Stimulated activated CD4-positive, alpha-beta T cell treated with anti-CD3 and anti-CD28 coated beads, Interleukin-12 subunit alpha, Interleukin-12 subunit beta, amount 100 ng/mL, for 4 hours (primary cell): Measurements from ENCODE around the gene DMRTA2.
"Not testable (repeated sequence)": the region's sequence is repeated elsewhere in the genome, so short reads cannot be mapped to it uniquely, and the experiment has no call there.

Experiments used
- DNase-seq: peaks from one replicate; pipeline ENCODE4 v3.0.0-alpha.2; 2020

The DMRTA2 gene

DNA sequence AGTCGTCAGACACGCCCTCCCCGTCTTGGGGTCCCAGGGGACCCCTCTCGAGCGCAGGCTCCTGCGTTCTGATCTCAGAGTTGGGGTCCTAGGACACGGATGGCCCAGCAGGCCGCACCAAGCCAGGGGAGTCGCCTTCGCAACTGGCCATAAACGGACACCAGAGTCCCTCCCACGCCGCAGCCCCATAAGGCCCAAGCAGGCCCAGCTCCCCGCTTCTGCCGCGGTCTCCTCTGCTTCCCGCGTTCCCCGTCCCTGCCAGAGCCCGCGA, 633 bp downstream of the DMRTA2 start:
- no peak for DNase-seq

DNA sequence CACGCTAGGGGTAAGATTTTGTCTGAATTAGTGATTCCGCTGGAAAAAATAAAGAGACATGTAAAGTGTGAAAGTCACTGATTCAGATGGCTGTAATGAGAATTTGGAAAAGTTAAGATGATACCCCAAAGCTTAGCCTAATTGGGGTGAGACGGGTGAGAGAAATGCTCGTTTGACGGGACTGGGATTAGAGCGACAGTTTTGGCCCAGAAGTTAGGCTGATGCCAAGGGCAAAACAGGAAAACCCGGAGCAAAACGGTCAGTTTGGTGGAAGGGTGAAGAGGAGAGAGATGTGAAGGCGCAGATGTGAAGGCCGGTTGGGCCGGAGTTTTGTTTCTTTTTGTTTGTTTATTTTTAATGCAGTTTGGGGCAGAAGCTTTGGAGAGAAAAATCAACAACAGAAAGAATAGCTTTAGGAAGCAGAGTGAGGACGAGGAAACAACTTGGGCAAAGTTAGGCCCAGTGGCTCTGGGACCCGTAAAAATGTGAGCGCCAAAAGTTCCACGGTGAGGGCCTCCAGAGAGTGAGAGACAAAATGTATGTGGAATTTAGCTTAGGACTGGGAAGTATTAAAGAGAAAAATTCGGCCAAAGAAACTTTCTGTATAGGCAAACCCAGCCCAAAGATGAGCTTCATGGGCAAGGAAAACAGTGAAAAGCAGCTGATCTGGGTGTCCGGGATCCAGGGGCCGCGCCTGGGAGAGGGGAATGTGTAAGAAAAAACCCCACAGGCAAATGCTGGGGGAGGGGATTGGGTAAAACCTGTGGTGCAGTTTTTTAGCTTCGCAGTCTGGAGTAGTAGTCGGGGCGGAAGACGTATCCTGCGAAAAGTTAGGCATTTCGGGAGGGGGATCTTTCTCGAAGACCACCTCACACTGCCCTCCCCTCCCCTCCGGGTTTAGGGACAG, 1.2 kb downstream of the DMRTA2 start:
- no peak for DNase-seq

DNA sequence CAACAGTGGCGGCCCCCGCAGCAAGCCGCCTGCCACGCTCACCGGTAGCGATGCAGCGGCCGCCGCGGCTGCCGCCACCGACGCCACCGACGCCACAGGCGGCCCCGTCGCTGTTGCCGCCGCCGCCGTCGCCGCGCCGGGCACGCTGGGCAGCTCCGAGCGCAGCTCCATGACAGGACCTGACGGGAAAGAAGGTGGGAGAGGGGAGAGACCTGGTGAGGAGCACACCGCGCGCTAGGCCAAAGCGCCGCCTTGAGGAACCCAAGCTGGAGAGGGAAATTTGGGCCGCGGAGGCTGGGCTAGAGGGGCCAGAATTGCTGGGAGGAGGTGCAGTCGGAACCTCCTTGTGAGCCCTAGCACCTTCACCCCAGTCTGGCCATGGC, 1.9 kb downstream of the DMRTA2 start:
- no peak for DNase-seq

DNA sequence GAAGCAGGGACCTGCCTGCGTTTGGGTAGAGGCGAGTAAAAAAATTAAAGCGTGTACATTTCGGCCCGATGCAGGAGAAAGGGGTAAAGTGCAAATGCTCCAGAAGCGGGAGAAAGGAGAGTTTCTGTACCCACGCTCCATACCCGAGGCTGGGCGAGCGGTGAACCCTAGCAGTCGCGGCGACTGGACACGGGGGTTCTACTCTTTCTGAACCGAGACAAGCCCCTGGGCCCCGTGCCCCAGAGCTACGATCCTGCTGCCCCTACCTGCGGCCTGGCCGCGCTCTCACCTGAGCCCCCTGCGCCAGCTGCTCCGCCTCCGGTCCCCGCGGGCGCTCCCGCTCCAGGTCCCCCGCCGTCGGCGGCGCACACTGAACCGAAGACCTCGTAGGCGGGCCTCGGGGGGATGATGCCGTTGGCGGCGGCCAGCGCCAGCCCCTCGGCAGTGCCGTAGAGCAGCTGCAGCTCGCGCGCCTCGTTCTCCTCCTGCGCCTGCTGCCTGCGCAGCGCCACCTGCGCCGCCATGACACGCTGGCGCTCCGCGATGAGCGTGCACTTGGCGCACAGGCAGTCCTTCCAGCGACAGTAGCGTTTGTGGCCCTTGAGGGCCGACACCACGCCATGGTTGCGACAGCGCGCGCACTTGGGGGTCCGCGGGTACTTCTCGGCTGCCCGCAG, 2.4 kb downstream of the DMRTA2 start:
- DNase-seq: no peak

DNA sequence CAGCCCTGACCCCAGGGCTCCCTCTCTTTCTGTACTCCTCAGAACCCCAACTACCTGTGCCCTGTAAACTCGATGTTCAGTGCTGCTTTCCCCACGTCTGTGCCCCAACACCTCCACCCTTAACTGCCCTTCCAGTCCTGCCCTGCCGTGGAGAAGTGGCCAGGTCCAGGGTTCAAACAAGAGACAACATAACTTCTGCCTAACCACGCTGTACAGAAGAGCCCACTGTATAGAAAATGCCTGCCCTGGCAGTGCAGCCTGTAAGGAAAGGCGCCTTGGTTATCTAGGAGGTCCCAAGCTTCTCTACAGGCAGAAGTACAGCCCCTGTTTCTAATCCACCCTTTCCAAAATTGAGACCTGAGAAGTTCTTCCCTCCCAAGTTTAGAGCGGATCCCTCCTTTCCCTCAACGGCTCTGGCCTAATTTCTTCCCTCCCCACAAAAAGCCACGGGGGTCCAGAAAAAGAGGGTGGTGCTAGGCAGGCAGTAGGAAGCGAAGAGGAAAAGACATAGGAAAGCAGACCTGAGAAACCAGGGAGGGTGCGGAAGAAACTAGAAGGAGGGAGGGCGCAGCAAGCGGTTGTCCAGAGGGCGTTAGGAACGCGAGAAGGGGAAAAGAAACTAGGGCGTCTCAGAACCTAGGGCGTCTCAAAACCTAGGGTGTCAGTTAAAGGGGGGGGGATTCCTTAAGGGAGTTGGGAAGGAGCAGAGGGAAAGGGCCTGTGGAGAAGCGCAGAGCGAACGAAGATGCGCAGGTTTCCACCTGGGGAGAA, 3.2 kb downstream of the DMRTA2 start:
- DNase-seq: no peak

DNA sequence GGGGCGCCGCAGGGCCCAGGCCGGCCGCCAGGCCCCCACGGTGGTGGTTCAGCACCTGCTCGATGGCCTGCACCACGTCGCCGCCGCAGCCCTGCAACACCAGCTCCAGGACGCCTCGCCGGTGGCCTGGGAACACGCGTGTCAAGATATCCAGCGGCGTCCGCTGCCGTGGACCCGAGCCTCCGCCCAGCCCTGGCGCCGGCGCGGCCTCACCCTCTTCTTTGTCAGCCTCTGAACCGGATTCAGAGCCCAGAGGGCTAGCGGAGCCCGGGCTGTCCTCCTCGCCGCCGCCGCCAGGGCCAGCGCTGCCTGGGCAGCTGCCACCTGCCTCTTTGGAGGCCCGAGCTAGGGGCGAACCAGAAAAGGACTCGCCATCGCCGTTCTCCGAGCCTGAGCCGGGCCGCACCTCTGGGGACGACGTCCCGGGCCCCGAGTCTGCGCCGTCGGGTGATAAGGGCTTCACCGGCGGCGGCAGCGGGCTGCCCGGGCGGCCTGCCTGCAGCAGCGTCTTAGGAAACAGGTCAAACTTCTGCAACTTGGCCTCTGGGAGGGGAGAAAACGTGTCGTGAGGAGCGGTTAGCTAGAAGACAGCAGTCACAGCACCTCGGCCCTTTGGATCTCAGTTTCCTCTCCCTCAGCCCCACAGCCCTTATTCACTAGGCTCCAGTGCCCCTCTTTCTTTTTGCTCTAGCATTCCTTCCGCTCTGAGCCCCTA, 3.9 kb downstream of the DMRTA2 start:
- no peak for DNase-seq

DNA sequence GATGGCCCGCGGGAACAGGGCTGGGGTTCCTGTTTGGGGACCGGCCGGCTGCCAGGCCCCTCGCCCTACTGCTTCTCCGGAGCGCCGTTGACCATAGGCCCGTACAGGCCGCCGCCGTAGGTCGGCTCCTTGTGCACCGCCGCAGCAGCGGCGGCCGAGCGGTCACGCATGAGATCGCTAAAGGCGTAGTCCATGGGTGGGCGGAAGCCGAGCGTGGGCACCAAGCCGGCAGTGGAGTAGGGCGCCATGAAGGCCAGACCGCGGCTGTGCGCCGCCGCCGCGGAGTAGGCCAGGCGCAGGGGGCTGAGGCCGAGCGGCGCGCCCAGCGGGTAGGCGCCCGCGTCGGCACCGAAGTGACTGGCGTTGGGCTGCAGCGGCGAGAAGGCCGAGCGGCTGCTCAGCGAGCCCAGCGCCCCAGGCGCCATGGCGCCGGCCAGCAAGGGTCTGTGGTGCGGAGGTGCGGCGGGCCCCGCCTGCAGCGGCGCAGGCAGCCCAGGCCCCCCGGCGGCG, 4.6 kb downstream of the DMRTA2 start:
- no peak for DNase-seq

DNA sequence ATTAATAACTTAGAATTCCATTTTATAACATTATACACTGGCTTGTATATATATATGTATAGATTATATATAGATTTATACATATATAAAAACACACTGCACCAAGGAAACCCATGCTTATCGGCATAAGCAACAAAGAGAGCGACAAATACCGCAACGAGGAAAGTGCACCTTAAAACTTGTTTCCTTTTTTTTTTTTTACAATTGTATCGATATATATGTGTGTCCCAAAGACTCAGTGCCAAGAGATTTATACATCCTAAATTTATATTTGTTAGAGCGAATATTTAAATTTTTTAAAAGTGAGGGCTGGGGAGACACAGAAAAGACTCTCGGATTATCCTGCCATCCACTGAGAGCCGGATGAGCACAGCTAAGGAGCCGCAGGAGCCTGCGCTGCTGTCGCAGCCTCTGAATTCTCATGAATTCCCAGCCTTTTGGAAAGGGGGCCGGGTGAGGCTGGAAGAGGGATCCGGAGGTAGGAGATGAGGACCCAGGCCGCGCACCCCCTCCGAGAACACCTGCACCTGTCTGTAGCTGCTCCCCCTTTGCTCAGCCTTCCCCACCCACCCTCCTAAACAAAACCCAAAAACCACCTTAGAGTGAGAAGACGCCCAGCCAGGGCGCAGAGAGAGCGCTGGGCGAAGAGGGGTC, 5.2 kb downstream of the DMRTA2 start:
- no peak for DNase-seq

DNA sequence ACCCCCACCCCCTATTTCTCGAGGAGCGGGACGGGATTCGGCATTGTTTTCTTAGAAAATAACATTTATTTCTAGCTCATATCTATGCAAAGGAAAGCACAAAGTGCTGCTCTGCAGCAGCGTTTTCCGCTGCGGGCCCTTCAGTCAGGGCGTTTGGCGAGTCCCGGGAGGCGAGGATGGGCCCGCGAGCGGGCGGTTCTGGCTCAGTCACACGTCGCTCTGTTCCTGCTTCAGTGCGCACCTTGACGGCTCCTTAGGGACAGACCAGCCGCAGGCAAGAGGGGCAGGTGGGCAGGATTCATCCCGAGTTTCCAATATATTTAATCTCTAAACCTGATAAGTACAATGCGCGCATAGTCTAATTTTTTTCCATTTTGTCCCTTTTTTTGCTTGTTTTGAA, 5.7 kb downstream of the DMRTA2 start:
- no peak for DNase-seq

DNA sequence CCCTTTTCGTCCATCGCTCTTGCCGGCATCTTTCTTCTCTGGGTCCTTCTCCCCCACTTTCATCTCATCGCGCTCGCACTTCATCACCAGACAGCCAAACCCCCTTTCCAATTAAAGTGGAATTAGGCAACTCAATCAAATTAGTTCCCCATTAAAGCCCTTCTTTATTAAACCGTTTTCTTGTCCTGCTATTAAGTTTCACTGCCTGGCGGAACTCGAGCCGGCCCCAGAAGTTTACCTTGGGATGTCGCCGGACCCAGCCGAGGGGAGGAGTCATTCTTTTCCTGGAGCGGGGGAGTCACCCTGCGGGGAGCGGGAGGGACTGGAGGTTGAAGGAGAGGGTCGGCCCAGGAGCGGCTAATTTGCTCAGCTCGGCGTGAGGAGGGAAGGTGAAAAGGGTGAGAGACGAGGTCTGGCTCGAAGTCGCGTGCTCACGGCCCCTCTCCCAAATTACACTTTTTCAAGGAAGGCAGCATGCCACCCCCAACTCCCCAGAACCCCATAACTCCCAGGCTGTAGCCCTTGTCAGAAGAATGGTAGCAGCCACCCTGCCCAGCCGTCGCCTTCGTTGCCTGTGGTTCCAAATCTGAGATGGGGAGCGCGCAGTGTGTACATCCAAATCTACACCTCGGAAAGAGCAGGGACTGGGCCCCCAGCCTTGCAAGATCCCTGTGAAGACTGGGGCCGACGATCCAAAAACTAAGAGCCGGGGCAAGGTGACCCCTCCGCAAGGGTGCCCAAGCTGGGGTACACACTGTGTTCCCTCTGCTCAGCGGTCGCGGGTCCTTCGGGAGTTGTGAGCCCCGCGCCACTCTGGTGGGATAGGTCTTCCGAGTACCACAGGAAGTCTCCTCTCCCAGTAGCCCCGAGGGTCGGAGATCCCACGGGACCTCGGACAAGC, 6.4 kb downstream of the DMRTA2 start:
- no peak for DNase-seq

DNA sequence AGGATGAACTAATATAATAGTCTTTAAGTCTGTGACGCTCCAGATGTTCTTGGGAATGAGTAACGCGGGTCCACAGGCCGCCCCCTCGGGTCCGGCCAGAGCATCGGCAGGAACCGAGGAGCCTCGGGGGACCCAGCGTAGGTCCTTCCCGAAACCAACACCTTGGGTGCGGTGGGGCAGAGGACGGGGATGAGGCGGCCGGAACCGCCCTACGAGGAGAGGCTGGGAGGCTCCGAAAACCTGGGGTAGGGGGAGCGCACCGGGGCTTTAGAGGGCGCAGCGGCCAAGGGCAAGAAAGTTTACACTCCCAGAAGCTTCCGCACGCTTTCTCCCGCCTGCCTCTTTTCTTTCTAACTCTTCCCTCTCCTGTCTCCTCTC, 7.1 kb downstream of the DMRTA2 start:
- no peak for DNase-seq

DNA sequence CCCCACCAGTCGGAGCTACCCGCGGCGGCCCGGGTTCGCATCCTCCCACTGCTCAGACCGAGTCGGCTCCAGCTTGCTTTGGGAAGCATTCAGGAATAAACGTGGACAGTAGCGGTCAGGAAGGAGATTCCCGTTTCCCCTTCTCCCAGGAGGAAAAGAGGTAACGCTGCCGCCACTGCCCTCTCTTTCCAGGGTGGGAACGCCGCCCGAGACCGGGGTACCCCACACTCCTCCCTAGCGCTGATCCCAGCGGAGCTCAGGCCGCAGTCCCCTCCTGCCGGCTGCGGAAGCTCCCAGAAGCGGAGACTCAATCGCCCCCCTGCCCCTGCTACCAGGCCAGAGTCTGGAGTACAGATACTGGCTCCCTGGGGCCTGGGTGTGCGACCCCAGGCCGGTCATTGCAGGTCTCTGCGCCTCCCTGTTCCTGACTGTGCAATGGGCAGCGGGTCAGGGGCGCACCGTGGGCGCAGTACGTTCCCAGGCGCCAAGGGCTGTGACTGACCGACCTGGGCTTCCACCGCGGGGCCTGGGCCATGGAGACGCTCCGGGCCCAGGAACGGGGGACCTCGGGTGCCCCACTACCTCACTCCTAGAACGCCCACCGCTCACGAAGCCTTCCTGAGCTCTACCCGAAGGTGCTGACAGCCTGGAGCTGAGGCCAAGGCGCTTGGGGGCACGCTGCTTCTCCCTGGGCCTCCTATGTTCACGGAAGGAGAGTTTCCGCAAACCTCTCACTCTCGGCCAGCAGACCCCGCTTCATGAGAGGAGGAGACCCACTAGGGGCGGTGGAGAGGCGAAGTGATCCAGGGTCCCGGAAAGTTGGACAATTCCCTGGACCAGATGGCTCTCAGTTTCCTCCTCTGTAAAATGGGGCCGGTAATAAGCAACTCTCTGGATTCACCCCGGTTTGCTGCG, 7.8 kb downstream of the DMRTA2 start:
- no peak for DNase-seq

DNA sequence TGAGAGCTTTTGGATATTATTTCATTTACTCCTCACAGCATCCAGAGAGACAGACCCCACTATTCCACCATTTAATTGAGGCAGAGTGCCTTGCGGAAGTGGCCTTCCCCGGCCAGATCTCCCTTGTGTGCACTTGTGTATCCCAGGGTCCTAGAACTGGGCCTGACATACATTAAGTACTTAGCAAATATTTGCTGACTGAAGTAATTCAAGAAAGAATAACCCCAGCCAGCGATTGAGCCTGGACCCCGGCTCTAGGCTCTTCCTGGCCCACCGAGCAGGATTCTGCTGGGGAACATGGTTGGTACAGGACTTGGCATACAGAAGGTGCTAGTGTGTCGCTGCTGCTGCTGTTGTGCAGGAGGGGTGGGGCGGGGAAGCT, 8.4 kb downstream of the DMRTA2 start:
- DNase-seq: no peak

DNA sequence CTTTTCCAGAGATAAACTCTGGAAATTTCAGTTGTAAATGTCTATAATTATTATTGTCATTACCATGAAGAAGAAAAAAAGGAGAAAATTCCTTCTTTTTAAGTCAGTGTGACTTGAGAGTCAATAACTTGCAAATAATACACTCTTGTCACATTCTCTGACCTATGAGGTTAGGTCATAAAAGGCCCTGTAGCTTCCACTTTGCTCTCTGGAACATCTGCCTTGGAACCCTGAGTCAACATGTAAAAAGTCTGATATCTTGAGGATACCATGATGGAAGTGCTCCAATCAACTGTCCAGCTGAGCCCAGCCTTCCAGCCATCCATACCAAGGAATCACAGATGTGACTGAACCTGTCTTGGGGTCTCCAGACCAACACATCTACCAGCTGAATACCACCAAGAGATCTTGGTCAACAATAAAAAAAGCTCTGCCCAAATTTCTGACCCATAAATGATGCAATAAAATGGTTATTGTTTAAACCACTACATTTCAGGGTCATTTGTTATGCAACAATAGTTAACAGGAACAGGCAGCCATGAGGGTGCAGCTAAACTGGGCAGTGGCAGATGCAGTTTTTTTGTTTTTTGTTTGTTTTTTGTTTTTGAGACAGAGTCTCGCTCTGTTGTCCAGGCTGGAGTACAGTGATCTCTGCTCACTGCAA, 10.3 kb downstream of the DMRTA2 start:
- DNase-seq: no peak

DNA sequence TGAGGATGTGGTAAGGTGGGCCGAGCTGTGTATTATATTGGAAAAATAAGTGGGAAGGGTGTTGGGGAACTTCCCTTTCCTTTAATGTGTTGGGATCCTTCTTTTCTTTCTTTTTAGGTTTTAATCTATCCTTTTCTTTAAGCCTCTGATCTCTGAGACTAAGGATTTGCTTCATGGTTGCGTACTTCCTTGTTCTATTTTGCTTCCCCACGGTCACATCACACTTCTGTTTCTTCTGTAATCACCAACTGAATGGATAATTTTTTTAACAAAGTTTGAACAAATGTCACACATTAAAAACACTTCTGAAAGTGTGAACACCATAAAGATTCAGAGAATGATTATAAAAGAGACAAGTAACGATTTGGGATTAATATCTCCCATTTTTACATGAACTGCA, 17.4 kb downstream of the DMRTA2 start:
- DNase-seq: no peak

DNA sequence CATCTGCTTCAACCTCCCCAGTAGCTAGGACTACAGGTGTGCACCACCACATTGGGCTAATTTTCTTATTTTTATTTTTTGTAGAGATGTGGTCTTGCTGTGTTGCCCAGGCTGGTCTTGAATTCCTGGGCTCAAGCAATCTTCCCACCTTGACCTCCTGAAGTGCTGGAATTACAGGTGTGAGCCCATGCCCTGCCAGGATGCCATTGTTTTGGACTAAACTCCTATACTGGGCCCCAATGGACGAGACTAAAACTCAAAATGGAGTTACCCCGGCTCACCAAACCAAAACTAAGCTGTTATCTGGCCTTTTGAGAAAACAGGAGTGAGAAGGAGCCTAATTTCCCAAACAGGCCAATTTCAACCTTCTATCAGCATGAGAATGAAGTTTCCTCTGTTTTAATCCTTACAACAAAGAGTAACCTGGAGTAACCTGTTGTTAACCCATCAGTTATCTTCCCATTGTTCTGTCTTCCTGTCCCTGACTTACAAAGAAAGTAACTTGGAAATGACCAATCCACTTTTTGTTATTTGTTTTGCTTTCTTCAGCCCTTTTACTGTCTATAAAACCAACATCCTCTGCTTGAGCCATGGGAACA, 29.6 kb downstream of the DMRTA2 start:
- DNase-seq: no peak

DNA sequence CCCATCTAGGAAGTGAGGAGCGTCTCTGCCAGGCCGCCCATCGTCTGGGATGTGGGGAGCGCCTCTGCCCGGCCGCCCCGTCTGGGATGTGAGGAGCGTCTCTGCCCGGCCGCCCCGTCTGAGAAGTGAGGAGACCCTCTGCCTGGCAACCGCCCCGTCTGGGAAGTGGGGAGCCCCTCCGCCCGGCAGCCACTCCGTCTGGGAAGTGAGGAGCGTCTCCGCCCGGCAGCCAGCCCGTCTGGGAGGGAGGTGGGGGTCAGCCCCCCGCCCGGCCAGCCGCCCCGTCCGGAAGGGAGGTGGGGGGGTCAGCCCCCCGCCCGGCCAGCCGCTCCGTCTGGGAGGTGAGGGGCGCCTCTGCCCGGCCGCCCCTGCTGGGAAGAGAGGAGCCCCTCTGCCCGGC, 41.7 kb downstream of the DMRTA2 start:
- DNase-seq: not testable (repeated sequence)

DNA sequence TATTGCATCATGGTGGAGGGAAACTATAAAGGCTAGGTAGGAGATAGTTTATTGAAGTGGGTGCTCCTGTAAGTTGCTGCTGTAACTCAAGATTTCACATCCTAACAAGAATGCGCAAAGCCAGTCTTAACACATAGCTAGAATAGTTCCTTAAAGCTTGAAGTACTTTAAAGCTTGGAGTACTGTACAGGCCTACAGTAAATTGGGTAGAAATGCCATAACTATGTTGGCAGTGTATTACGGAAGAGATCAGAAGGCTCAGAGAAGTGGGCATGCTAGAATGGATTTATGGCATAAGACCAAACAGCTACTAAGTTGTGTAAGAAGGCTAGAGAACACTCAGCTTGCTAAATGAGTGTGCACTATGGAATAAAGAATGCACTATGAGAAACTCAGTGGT, 44.5 kb downstream of the DMRTA2 start:
- DNase-seq: no peak

DNA sequence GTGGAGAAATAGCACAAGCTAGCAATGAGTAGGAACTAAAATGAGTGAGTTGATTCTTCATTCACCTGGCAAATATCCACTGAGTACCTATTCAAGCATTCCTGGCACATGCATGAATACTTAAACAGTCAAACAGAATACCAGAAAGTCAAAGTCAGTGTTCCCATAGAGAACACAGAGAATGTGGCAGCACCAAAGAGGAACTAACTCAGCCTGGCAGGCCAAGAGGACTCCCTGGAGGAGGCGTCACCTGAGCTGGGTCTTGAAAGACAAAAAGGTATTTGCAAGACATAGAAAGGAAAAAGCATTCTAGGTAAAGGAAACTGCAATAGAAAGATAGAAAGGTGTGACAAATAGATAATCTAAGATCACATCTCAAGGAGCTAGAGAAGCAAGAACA, 49.7 kb downstream of the DMRTA2 start:
- DNase-seq: no peak
